Duodenal mucosa (tissue), 2 donors: ENCODE results near the gene ACIN1.
A peak's percentile ranks its signal among the peaks of the same experiment; 100 is the strongest.
"Not testable (repeated sequence)": the region's sequence is repeated elsewhere in the genome, so short reads cannot be mapped to it uniquely, and the experiment has no call there.

Experiments
- H3K27ac ChIP-seq: one replicate; pipeline ENCODE4 v1.7.0; 2013; ENCODE audit warnings: low read depth, low read length
- H3K27me3 ChIP-seq, 2 donors: one replicate each; pipeline ENCODE4 v1.7.0; 2013; ENCODE audit warnings: low read length in 2 of 2, control low read depth in 1 of 2; ENCODE audit not compliant: insufficient read depth in 2 of 2, control insufficient read depth in 1 of 2
- H3K36me3 ChIP-seq, 2 donors: one replicate each; pipeline ENCODE4 v1.7.0; 2013; ENCODE audit warnings: low read length in 2 of 2, control low read depth in 1 of 2; ENCODE audit not compliant: insufficient read depth in 2 of 2, control insufficient read depth in 1 of 2
- H3K4me1 ChIP-seq, 2 donors: one replicate each; pipeline ENCODE4 v1.7.0; 2013; ENCODE audit warnings: low read length in 2 of 2, control low read depth in 1 of 2; ENCODE audit not compliant: insufficient read depth in 2 of 2, control insufficient read depth in 1 of 2
- H3K4me3 ChIP-seq, 2 donors: one replicate each; pipeline ENCODE4 v1.7.0; 2013; ENCODE audit warnings: low read length in 2 of 2, low read depth in 1 of 2
- H3K9ac ChIP-seq, 2 donors: one replicate each; pipeline ENCODE4 v1.7.0; 2013; ENCODE audit warnings: low read length in 2 of 2, low read depth in 1 of 2
- H3K9me3 ChIP-seq, 2 donors: one replicate each; pipeline ENCODE4 v1.7.0; 2013; ENCODE audit warnings: low read length in 2 of 2, control low read depth in 1 of 2; ENCODE audit not compliant: control insufficient read depth in 1 of 2

The ACIN1 gene

DNA sequence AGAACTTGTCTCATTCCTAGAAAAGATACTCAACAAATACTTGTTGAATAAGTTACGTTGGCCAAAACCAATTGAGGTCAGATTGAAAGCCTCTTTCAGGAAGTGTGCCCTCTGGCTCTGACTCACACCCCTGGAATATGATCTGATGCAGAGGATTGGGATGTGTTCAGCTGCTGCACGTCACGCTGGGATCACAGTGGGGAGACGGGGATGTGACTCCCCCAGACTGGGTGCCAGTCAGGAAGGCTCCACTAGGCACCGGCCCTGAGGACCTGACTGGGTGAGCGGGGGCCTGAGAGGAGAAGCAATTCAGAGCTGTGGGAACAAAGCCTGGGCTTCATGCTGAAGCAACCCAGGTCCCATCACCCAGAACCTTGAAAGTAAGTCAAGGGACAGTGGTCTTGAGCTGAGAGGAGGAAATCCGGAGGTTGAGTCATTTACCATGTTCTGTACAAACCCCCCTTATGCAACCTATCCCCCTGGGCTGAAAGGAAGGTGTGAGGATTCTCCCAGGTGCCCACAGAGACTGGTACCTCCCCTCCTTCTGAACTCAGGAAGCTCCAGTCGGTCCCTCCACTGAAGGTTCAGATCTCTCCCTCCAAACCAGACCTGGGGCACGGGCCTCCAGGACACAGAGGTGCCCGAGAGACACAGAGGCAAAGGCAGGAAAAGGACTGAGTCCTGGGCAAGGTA is 20.2 kb upstream of the ACIN1 start:
- Histone ChIP-seq H3K9ac (no peak overlapping the region), H3K36me3 (no peaks in the 10 kb centered on the region), H3K4me1 (peaks cover 0 to 8% of the 10 kb centered on the region in 2 donors), H3K9me3 (no peaks in the 10 kb centered on the region), H3K27me3 (peaks cover 15 to 16% of the 10 kb centered on the region in 2 donors), H3K27ac (no peak overlapping the region), H3K4me3 (peak overlapping the region in 1 of 2 donors; percentile 16)

DNA sequence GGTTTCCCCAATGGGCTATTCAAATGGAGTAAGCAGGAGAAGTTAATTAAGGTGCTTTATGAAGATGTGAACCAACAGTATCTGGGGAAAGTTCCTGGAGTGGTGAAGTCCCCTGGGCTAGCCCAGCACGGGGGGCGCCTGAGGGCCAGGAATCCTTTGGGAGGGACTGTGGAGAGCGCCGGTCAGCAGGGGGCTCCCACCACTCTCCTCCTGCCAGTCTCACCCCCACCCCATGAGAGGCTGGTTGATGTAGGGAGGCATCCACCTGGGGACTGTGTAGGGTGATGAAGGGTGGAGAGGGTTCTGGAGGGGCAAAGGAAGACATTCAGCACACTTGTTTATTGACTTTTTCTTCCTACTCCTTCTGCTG is 19.7 kb upstream of the ACIN1 start:
- Histone ChIP-seq H3K9ac (no peak overlapping the region), H3K9me3 (no peaks in the 10 kb centered on the region), H3K4me1 (peaks cover 0 to 4% of the 10 kb centered on the region in 2 donors), H3K4me3 (no peak overlapping the region), H3K27ac (no peak overlapping the region), H3K27me3 (peaks cover 15 to 16% of the 10 kb centered on the region in 2 donors), H3K36me3 (no peaks in the 10 kb centered on the region)

DNA sequence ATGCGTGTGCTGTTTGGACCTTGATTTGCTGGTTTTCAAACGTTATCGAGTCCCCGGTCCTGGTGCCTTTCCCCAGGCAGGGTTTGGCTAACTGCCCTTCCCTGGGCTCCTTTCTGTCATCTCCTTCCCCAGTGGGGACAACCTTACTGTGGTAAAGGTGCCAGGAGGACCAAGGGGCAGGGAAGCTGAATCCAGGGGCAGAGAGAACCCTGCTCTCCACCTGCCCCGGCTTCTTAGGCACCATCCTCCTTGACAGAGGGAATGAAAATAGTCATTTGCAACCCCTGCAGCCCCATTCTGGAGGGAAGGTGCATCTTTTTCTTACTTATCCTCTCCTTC is 19.2 kb upstream of the ACIN1 start:
- Histone ChIP-seq H3K9ac (no peak overlapping the region), H3K27me3 (peaks cover 15 to 16% of the 10 kb centered on the region in 2 donors), H3K4me1 (no peaks in the 10 kb centered on the region), H3K4me3 (no peak overlapping the region), H3K36me3 (no peaks in the 10 kb centered on the region), H3K27ac (no peak overlapping the region), H3K9me3 (no peaks in the 10 kb centered on the region)

DNA sequence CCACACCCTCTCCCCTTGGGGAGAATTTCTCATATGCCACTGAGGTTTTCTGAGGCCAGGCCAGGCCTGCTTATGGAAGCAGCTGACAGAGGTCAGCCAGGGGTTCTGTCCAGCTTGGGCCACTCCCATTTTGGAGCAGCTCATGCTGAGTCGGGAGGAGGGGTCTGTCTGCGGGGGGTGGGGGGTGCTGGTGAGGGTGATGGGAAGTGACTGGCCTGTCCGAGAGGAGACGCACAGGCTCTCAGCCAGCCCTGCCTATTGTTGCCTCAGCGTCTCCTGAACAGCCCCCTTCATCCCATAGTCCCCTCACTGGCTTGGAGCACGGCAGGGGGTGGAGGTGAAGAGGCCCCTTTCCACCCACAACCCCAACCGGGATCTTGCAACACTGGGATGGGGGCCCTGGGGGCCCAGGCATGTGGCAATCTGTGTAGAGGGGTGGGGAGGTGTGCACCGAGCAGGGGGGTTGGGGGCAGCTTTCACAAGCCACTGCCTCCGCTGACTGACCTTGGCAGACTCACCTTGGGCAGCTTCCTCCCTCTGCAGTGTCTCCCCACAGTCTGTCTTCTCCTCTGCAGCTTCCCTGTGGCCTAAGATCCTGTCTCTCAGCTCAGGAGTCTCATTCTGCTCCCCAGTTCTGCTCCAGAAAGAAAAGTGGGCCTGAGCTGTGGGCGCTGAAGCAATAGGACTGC is 18.6 kb upstream of the ACIN1 start:
- Histone ChIP-seq H3K9ac (no peak overlapping the region), H3K27ac (no peak overlapping the region), H3K9me3 (no peaks in the 10 kb centered on the region), H3K36me3 (no peaks in the 10 kb centered on the region), H3K27me3 (peaks cover 15 to 16% of the 10 kb centered on the region in 2 donors), H3K4me1 (no peaks in the 10 kb centered on the region), H3K4me3 (no peak overlapping the region)

DNA sequence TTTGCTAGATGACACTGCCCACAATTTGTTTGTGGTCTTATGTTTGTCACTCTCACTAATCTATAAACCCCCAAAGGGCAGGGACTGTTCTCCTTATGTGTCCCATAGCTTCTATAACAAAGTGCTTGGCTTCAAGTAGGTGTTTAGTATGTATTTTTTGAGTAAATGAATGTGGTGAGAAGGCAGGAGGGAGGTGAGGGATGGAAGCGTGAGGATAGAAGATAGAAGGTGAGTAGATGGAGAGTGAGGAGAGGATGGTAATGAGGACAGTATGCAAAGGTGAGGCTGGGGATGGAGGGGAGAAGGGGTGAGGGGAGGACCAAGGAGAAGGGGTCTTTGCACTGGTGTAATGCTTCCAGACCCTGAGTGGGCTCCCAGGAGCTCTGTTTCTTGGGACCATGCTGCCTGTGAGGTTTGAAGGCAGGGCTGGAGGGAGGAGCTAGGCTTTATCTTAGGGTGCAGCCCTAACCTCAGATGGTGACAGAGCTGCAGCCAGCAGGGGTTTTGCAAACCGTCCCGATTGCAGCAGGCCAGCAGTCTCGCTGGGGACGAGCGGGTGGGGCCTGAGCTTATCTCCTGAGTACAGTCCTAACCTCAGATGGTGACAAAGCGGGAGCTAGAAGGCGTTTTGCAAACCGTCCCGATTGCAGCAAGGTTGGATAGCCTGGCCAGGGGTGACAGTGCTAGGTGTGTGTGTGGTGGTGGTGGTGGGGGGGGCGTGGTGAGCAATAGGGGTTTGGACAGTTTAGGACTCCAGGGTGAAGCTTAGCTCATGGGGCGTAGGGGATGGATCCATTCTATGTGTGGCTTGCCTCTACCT is 17.6 kb upstream of the ACIN1 start:
- no peaks in the 10 kb centered on the region for H3K9me3 ChIP-seq
- H3K36me3 ChIP-seq: no peaks in the 10 kb centered on the region
- H3K27me3 ChIP-seq: peaks cover 15 to 16% of the 10 kb centered on the region in 2 donors
- H3K4me1 ChIP-seq: no peaks in the 10 kb centered on the region
- no peak overlapping the region for H3K4me3 ChIP-seq
- no peak overlapping the region for H3K9ac ChIP-seq
- H3K27ac ChIP-seq: no peak overlapping the region

DNA sequence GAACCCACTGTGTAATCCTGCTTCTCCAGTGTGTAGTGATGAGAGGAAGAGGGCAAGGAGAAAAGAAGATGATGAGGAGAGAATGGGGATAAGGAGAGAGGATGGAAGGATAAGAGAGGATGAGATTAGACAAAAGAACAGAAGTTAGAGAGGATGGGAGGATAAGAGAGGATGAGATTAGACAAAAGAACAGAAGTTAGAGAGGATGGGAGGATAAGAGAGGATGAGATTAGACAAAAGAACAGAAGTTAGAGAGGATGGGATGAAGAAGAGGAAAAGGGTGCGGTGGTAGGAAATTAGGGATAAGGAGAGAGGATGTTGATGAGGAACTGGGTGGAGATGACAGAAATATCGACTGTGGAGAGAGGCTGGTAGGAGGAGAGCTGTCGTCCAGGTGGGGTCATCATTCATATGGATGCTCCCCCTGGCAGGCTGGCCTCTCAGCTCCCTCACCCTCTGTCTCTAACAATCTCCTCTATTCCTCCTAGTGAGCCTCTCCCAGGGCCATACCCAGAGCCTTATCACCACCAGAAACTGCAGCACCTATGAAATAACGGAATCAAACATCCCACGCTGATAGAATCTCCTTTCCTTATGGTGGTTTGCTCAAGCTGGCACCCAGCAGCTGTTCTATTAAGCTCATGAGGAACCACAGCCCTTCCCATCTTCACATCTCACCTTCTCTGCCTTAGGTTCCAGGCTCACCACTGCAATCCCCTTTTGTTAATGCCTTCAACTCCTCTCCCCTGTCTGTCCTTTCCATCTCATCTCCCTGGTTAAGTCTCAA is 15.8 kb upstream of the ACIN1 start:
- Histone ChIP-seq H3K36me3 (no peaks in the 10 kb centered on the region), H3K27ac (no peak overlapping the region), H3K9ac (no peak overlapping the region), H3K4me1 (no peaks in the 10 kb centered on the region), H3K4me3 (no peak overlapping the region), H3K27me3 (peaks cover 15% of the 10 kb centered on the region in 2 donors), H3K9me3 (no peaks in the 10 kb centered on the region)

DNA sequence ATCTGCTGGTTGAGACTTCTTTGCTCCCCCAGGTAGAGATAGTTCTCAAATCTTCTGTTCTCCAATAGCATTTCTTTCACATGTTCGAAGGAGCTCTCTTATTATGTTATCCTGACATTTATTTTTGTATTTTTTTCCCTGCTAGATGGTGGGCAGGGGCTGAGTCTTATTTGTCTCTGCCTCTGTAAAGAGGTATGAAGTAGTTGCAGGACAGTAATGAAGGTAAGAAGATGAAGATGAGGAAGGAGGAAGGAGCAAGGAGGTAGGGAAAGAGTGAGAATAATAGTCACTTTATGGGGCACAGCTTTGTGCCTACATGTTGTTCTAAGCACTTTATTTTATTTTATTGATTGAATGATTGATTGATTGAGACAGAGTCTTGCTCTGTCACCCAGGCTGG is 14.8 kb upstream of the ACIN1 start:
- no peak overlapping the region for H3K4me3 ChIP-seq
- H3K36me3 ChIP-seq: no peaks in the 10 kb centered on the region
- H3K27ac ChIP-seq: no peak overlapping the region
- peaks cover 8 to 15% of the 10 kb centered on the region in 2 donors for H3K27me3 ChIP-seq
- no peaks in the 10 kb centered on the region for H3K9me3 ChIP-seq
- no peak overlapping the region for H3K9ac ChIP-seq
- H3K4me1 ChIP-seq: no peaks in the 10 kb centered on the region

DNA sequence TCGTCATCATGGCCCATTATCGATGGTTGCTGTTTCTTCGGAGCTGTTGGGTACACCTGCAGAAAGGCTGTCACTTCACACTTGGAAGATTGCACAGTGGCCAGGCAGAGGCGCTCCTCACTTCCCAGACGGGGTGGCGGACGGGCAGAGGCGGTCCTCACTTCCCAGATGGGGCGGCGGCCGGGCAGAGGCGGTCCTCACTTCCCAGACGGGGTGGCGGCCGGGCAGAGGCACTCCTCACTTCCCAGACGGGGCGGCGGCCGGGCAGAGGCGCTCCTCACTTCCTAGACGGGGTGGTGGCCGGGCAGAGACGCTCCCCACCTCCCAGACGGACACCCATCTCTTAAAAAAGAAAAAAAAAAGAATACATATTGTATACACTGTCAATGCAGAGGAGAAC is 13.2 kb upstream of the ACIN1 start:
- H3K9me3 ChIP-seq, H3K4me1 ChIP-seq, H3K9ac ChIP-seq, H3K36me3 ChIP-seq, H3K27ac ChIP-seq, H3K4me3 ChIP-seq: not testable (repeated sequence)
- peaks cover 8 to 10% of the 10 kb centered on the region in 2 donors for H3K27me3 ChIP-seq

DNA sequence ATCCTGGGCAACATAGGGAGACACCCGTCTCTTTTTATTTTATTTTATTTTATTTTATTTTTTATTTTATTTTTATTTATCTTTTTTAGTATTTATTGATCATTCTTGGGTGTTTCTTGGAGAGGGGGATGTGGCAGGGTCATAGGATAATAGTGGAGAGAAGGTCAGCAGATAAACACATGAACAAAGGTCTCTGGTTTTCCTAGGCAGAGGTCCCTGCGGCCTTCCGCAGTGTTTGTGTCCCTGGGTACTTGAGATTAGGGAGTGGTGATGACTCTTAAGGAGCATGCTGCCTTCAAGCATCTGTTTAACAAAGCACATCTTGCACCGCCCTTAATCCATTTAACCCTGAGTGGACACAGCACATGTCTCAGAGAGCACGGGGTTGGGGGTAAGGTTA is 12.7 kb upstream of the ACIN1 start:
- H3K9me3 ChIP-seq, H3K36me3 ChIP-seq, H3K9ac ChIP-seq, H3K4me1 ChIP-seq, H3K4me3 ChIP-seq, H3K27ac ChIP-seq: not testable (repeated sequence)
- peaks cover 4 to 10% of the 10 kb centered on the region in 2 donors for H3K27me3 ChIP-seq

DNA sequence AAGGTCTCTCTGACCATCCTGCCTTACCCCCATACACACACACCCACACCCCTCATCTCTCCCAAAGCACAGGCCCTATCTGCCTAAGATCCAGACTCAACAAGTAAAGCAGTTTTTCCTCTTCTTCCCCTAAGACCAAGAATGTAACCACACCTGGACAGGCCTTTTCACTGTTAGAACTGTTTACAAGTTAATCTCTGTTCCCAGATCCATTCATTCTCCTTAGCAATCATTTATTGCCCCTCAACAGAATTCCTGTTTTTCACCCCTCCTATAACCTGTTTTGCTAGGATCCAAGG is 11.8 kb upstream of the ACIN1 start:
- H3K27ac ChIP-seq: no peak overlapping the region
- no peaks in the 10 kb centered on the region for H3K36me3 ChIP-seq
- no peaks in the 10 kb centered on the region for H3K9me3 ChIP-seq
- H3K9ac ChIP-seq: no peak overlapping the region
- peaks cover 0 to 8% of the 10 kb centered on the region in 2 donors for H3K27me3 ChIP-seq
- H3K4me1 ChIP-seq: no peaks in the 10 kb centered on the region
- no peak overlapping the region for H3K4me3 ChIP-seq
